H1 (cell line): ENCODE measurements around the gene PYURF. TPM values are rescaled to one million over a fixed set of nuclear protein-coding genes. Genes with fewer than 3 reads are reported as not detected.

Experiments
- CHD7 ChIP-seq: fragments of 300-600 bp; sonication (generic); IDR thresholded peaks from 2 replicates; pipeline ENCODE4 v1.7.1; 2012; ENCODE audit warnings: low read length, moderate library complexity, mild to moderate bottlenecking, inconsistent platforms; ENCODE audit not compliant: insufficient replicate concordance
- GABPA ChIP-seq: IDR thresholded peaks from 2 replicates; pipeline ENCODE4 v1.6.1; 2011; ENCODE audit warnings: mild to moderate bottlenecking, low read length, moderate library complexity, borderline replicate concordance; ENCODE audit not compliant: insufficient read depth
- JUND ChIP-seq: IDR thresholded peaks from 2 replicates; pipeline ENCODE4 v1.6.1; 2011; ENCODE audit warnings: mild to moderate bottlenecking, improper control_type of control experiment, low read length
- POLR2AphosphoS5 ChIP-seq: IDR thresholded peaks from 2 replicates; pipeline ENCODE4 v1.6.1; 2011; ENCODE audit warnings: low read depth, low read length
- SAP30 ChIP-seq: fragments of 300-600 bp; sonication (generic); IDR thresholded peaks from 2 replicates; pipeline ENCODE4 v1.7.1; 2012; ENCODE audit warnings: low read length, moderate library complexity, mild to moderate bottlenecking, inconsistent platforms; ENCODE audit not compliant: insufficient read depth, insufficient replicate concordance
- SRF ChIP-seq: IDR thresholded peaks from 2 replicates; pipeline ENCODE4 v1.6.1; 2011; ENCODE audit warnings: mild to moderate bottlenecking, low read depth, low read length, moderate library complexity
- SUZ12 ChIP-seq: fragments of 200-600 bp; sonication (generic); IDR thresholded peaks from 2 replicates; pipeline ENCODE4 v1.6.1; 2012; ENCODE audit warnings: mild to moderate bottlenecking, inconsistent platforms, low read length, moderate library complexity, mixed read lengths
- TAF1 ChIP-seq: IDR thresholded peaks from 2 replicates; pipeline ENCODE4 v1.6.1; 2011; ENCODE audit warnings: mild to moderate bottlenecking, low read depth, low read length
- TAF7 ChIP-seq: optimal IDR thresholded peaks from 2 replicates; pipeline ENCODE3; 2011; ENCODE audit warnings: low read depth, mild to moderate bottlenecking, inconsistent platforms, low read length, moderate library complexity, borderline replicate concordance
- polyA plus RNA-seq, 7 experiments: library from polyadenylated mRNA; depleted of rRNA in 3 of 7; stranded (reverse) in 5 of 7; unstranded in 2 of 7; fragments of >200 nt in 5 of 7; fragments of 200-250 nt in 2 of 7; gene quantifications; 1 replicate in 5 of 7; 2 replicates in 1 of 7; 4 replicates in 1 of 7; pipeline versions ENCODE4 v1.2.1 to v1.2.3, GENCODE V29; 2011 to 2013; ENCODE audit warnings: missing spikeins in 2 of 7, mixed read lengths in 2 of 7
- total RNA-seq: library from RNA; stranded (reverse); fragmentation: NEBNext Ultra II Directional; extraction: Animal tissue kit (Norgen Biotek cat#: 25700); gene quantifications from 2 replicates; pipeline ENCODE4 v1.2.1, GENCODE V29; 2021

Gene PYURF
- total and polyA plus RNA-seq, 2 of the 8 experiments (the other 6 are each of a cell fraction or from before 2014, with no cell fraction given): 31.6 to 44.8 TPM

- TF ChIP-seq TAF7 (no peak), POLR2AphosphoS5 (no peak), SAP30 (no peak), SUZ12 (no peak), CHD7 (no peak), GABPA (no peak), SRF (no peak), TAF1 (no peak), JUND (no peak)
Measured at GRCh38 chr4:88514557-88515511, 8.7 kb downstream of the PYURF start (continued).
